ENCODE results near the gene THAP4.

GRCh38 chr2:241586564-241587264 lies 50.2 kb downstream of the THAP4 start:
- TF ChIP-seq, protein P1, sequence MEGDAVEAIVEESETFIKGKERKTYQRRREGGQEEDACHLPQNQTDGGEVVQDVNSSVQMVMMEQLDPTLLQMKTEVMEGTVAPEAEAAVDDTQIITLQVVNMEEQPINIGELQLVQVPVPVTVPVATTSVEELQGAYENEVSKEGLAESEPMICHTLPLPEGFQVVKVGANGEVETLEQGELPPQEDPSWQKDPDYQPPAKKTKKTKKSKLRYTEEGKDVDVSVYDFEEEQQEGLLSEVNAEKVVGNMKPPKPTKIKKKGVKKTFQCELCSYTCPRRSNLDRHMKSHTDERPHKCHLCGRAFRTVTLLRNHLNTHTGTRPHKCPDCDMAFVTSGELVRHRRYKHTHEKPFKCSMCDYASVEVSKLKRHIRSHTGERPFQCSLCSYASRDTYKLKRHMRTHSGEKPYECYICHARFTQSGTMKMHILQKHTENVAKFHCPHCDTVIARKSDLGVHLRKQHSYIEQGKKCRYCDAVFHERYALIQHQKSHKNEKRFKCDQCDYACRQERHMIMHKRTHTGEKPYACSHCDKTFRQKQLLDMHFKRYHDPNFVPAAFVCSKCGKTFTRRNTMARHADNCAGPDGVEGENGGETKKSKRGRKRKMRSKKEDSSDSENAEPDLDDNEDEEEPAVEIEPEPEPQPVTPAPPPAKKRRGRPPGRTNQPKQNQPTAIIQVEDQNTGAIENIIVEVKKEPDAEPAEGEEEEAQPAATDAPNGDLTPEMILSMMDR (IDR thresholded peaks at IDR 0.05): no peak
- no peak for TF ChIP-seq POLR2A (IDR thresholded peaks at IDR 0.05)
- TF ChIP-seq POLR2AphosphoS5 (IDR thresholded peaks at IDR 0.05): no peak
